OCI-LY3 (cell line): Measurements from ENCODE around the gene APBA1.

Source experiments
- CTCF ChIP-seq: fragments of 200-600, 300-600 bp; sonication (generic); IDR thresholded peaks from 2 replicates; pipeline ENCODE4 v1.5.1; 2014; ENCODE audit warnings: antibody characterized with exemption, low read length, low read depth
- EZH2phosphoT487 ChIP-seq: fragments of 200-600 bp; shearing (Covaris generic); IDR thresholded peaks from 2 replicates; pipeline ENCODE4 v1.6.1; 2018; ENCODE audit warnings: antibody characterized with exemption, mixed run types, low read depth

- TF ChIP-seq CTCF (no peak), EZH2phosphoT487 (no peak)
Observed at GRCh38 chr9:69675563-69675962, 3.4 kb upstream of the APBA1 start.
